BLaER1 treated with 17β-estradiol and CSF1 and Interleukin-3, amounts not matched to agents 10 nM and 100 nM (cell line): ENCODE results near the gene OPRL1.

Experiments used
- H3K27ac ChIP-seq, 11 experiments: shearing (Covaris generic); formaldehyde crosslinking; 2 replicates each; pipeline ENCODE4 v1.8.1; 2022
- H3K27me3 ChIP-seq, 11 experiments: shearing (Covaris generic); formaldehyde crosslinking; 2 replicates each; pipeline ENCODE4 v1.8.1; 2022
- H3K36me3 ChIP-seq, 11 experiments: shearing (Covaris generic); formaldehyde crosslinking; 2 replicates each; pipeline ENCODE4 v1.8.1; 2022
- H3K4me1 ChIP-seq, 10 experiments: shearing (Covaris generic); formaldehyde crosslinking; 2 replicates each; pipeline ENCODE4 v1.8.1; 2022
- H3K4me2 ChIP-seq, 11 experiments: shearing (Covaris generic); formaldehyde crosslinking; 2 replicates each; pipeline ENCODE4 v1.8.1; 2022
- H3K4me3 ChIP-seq, 10 experiments: shearing (Covaris generic); formaldehyde crosslinking; 2 replicates each; pipeline ENCODE4 v1.8.1; 2022
- H3K9ac ChIP-seq, 11 experiments: shearing (Covaris generic); formaldehyde crosslinking; 2 replicates each; pipeline ENCODE4 v1.8.1; 2022
- H3K9me3 ChIP-seq, 11 experiments: shearing (Covaris generic); formaldehyde crosslinking; replicated peaks in 1 of 11; 2 replicates each; pipeline ENCODE4 v1.8.1; 2022
- H4K20me1 ChIP-seq, 11 experiments: shearing (Covaris generic); formaldehyde crosslinking; 2 replicates each; pipeline ENCODE4 v1.8.1; 2022
- Cebpa-rat ChIP-seq, 11 experiments: shearing (Covaris generic); IDR thresholded peaks; 2 replicates each; pipeline ENCODE4 v1.8.1; 2022

OPRL1 gene

GRCh38 chr20:64036346-64037198, 43.3 kb upstream of the OPRL1 start:
- Histone ChIP-seq H4K20me1 (peaks cover 0 to 70% (median 42%) of the 10 kb centered on the region in 11 experiments; a peak in 20 of 22 replicates), H3K27me3 (peaks cover 39 to 52% (median 46%) of the 10 kb centered on the region in 11 experiments), H3K27ac (peak overlapping the region in 4 of 11 experiments; percentile 20 to 56 (median 38); a peak in 6 of 22 replicates), H3K4me2 (peak overlapping the region; percentile 19 to 100 (median 99); a peak in 21 of 22 replicates), H3K9me3 (no peaks in the 10 kb centered on the region), H3K4me1 (peaks cover 42 to 68% (median 64%) of the 10 kb centered on the region in 10 experiments), H3K9ac (peak overlapping the region in 5 of 11 experiments; percentile 12 to 43 (median 39); a peak in 7 of 22 replicates), H3K4me3 (no peak overlapping the region; a peak in 1 of 20 replicates), H3K36me3 (peaks cover 16 to 44% (median 36%) of the 10 kb centered on the region in 11 experiments)
- no peak for TF ChIP-seq Cebpa-rat (IDR thresholded peaks at IDR 0.05)

DNA sequence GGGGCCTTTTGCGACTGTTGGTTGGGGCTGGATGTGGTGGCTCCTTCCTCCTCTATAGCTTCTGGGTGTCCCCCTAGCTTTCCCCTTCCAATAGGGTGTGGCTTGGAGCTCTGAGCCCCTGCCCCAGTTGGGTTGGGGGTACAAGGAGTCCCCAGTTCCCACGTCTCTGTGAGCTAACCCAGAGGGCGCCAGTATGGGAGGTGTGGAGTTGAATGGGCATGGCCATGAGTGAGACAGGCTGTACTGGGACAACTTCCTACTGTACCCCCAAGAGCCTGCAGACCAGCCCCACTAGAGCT, 42.7 kb upstream of the OPRL1 start:
- Histone ChIP-seq H3K4me3 (no peak overlapping the region), H4K20me1 (peaks cover 0 to 65% (median 37%) of the 10 kb centered on the region in 11 experiments; a peak in 20 of 22 replicates), H3K36me3 (peaks cover 11 to 38% (median 30%) of the 10 kb centered on the region in 11 experiments), H3K4me1 (peaks cover 47 to 74% (median 69%) of the 10 kb centered on the region in 10 experiments), H3K27me3 (peaks cover 45 to 57% (median 52%) of the 10 kb centered on the region in 11 experiments), H3K9me3 (no peaks in the 10 kb centered on the region), H3K4me2 (peak overlapping the region in 9 of 11 experiments; percentile 70 to 100 (median 99); a peak in 18 of 22 replicates), H3K9ac (peak overlapping the region in 2 of 11 experiments; percentile 39 to 41; a peak in 3 of 22 replicates), H3K27ac (peak overlapping the region in 4 of 11 experiments; percentile 20 to 56 (median 38); a peak in 4 of 22 replicates)
- TF ChIP-seq Cebpa-rat (IDR thresholded peaks at IDR 0.05), result no peak

- Histone ChIP-seq H4K20me1 (peaks cover 0 to 60% (median 35%) of the 10 kb centered on the region in 11 experiments; a peak in 20 of 22 replicates), H3K27me3 (peaks cover 49 to 61% (median 56%) of the 10 kb centered on the region in 11 experiments), H3K27ac (no peak overlapping the region), H3K9ac (0 out of 22 replicates have a peak overlapping the region, but pooled peaks of 1 of the 11 experiments have one; percentile 41), H3K4me2 (peak overlapping the region; percentile 95 to 100 (median 99); a peak in 21 of 22 replicates), H3K36me3 (peaks cover 10 to 33% (median 25%) of the 10 kb centered on the region in 11 experiments), H3K4me1 (peaks cover 51 to 78% (median 73%) of the 10 kb centered on the region in 10 experiments), H3K9me3 (no peaks in the 10 kb centered on the region), H3K4me3 (peak overlapping the region in 1 of 10 experiments; percentile 60; a peak in 3 of 20 replicates)
- no peak for TF ChIP-seq Cebpa-rat (IDR thresholded peaks at IDR 0.05)
Observed at GRCh38 chr20:64037498-64038213, 42.2 kb upstream of the OPRL1 start.

DNA sequence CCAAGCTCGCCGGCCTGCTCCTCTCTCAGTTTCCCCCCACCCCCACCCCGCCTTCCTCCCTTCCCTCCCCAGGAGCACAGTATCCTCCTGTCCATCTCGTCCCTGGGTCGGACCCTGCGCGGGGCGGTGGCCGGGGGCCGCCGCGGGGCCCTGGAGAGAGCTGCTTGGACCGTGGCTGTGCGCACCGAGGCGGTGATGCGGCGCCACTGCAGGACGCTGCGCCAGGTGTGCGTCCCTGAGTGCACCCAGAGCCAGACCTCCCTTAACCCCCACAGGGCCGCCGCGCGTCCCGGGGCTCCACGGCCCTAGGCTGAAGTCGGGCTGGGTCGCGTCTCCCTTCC, 41.7 kb upstream of the OPRL1 start:
- H3K27ac ChIP-seq, result peak overlapping the region in 3 of 11 experiments; percentile 58 to 70 (median 66); a peak in 4 of 22 replicates
- peak overlapping the region; percentile 57 to 72 (median 62) for H3K4me3 ChIP-seq
- no peaks in the 10 kb centered on the region for H3K9me3 ChIP-seq
- H3K4me2 ChIP-seq, result peak overlapping the region; percentile 95 to 100 (median 99)
- H3K27me3 ChIP-seq, result peaks cover 51 to 64% (median 59%) of the 10 kb centered on the region in 11 experiments
- H3K4me1 ChIP-seq, result peaks cover 51 to 81% (median 76%) of the 10 kb centered on the region in 10 experiments
- peaks cover 0 to 55% (median 30%) of the 10 kb centered on the region in 11 experiments; a peak in 20 of 22 replicates for H4K20me1 ChIP-seq
- no peak for TF ChIP-seq Cebpa-rat (IDR thresholded peaks at IDR 0.05)
- peaks cover 10 to 28% (median 20%) of the 10 kb centered on the region in 11 experiments for H3K36me3 ChIP-seq
- H3K9ac ChIP-seq, result peak overlapping the region in 9 of 11 experiments; percentile 53 to 78 (median 69); a peak in 15 of 22 replicates

DNA sequence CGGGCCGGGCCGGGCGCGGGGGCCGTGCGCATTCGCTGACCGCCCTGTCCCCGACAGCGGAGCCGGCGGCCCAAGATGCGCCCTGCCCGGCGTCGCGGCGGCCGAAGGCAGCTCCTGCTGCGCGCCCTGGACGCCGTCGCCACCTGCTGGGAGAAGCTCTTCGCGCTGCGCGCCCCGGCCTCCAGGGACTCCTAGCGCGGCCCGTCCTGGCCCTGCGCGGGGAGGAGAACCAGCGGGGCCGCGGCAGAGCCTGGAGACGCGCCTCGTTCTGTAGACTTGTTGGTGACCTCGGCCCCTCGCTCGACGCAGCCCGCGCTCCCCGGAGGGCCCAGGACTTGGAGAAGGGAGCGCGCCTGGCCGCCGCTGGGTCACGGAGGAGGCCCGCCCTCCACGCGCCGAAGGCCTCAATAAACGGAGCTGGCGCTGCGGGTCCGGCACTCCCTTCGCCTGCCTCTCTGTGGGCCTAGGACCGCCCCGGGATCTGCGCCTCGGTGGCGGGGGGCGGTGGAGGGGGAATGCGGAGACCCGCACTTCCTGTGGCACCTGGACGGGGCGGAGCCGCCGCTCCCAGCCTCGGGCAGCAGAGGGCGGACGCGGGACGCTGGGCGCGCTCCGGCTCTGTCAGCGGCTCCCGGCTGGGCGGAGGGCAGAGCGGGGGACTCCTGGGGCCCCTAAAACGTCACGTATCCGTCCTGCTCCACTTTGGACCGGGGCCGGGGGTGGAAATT, 41.2 kb upstream of the OPRL1 start:
- Histone ChIP-seq H3K4me1 (peaks cover 51 to 86% (median 78%) of the 10 kb centered on the region in 10 experiments), H3K36me3 (peaks cover 10 to 23% (median 14%) of the 10 kb centered on the region in 11 experiments), H4K20me1 (peaks cover 0 to 51% (median 28%) of the 10 kb centered on the region in 11 experiments; a peak in 19 of 22 replicates), H3K27ac (peak overlapping the region; percentile 12 to 70 (median 50); a peak in 19 of 22 replicates), H3K9me3 (no peaks in the 10 kb centered on the region), H3K9ac (peak overlapping the region; percentile 53 to 78 (median 69)), H3K4me2 (peak overlapping the region; percentile 95 to 100 (median 99)), H3K27me3 (peaks cover 56 to 70% (median 62%) of the 10 kb centered on the region in 11 experiments), H3K4me3 (peak overlapping the region; percentile 57 to 72 (median 62))
- TF ChIP-seq Cebpa-rat (IDR thresholded peaks at IDR 0.05), result no peak

- peaks cover 62 to 78% (median 69%) of the 10 kb centered on the region in 11 experiments for H3K27me3 ChIP-seq
Observed at GRCh38 chr20:64039293-64040160, 40.4 kb upstream of the OPRL1 start.

More at GRCh38 chr20:64039293-64040160, 40.4 kb upstream of the OPRL1 start:
- Histone ChIP-seq H3K4me3 (peak overlapping the region; percentile 57 to 72 (median 62)), H3K4me2 (peak overlapping the region; percentile 95 to 100 (median 99)), H3K4me1 (peaks cover 53 to 92% (median 81%) of the 10 kb centered on the region in 10 experiments), H3K9ac (peak overlapping the region; percentile 53 to 78 (median 69); a peak in 21 of 22 replicates), H4K20me1 (peaks cover 0 to 45% (median 28%) of the 10 kb centered on the region in 11 experiments; a peak in 17 of 22 replicates), H3K9me3 (no peaks in the 10 kb centered on the region), H3K27ac (peak overlapping the region in 8 of 11 experiments; percentile 10 to 81 (median 52); a peak in 10 of 22 replicates), H3K36me3 (peaks cover 2 to 15% (median 6%) of the 10 kb centered on the region in 11 experiments; a peak in 18 of 22 replicates)
- no peak for TF ChIP-seq Cebpa-rat (IDR thresholded peaks at IDR 0.05)
